Upper lobe of left lung (tissue), 6 donors: Measurements from ENCODE around the gene ANKRD1. TPM values are rescaled to one million over a fixed set of nuclear protein-coding genes. Genes with fewer than 3 reads are reported as not detected.

Source experiments
- ATAC-seq, 2 donors: fragments of 200-7000 bp; cut with Tn5 transposase; one replicate each; pipeline ENCODE4 v1.9.1; 2022; ENCODE audit warnings: mild to moderate bottlenecking in 2 of 2, moderate library complexity in 2 of 2; ENCODE audit not compliant: low FRiP score in 2 of 2
- DNase-seq, 2 donors: peaks; one replicate each; pipeline ENCODE4 v3.0.0-alpha.2; 2019 to 2020
- H3K27ac ChIP-seq, 4 donors: fragments of 200-600 bp; sonication (generic); one replicate each; pipeline ENCODE4 v1.5.1; 2016 to 2019
- H3K27me3 ChIP-seq, 4 donors: fragments of 200-600 bp; sonication (generic); one replicate each; pipeline ENCODE4 v1.5.1; 2017 to 2019
- H3K36me3 ChIP-seq, 4 donors: fragments of 200-600 bp; sonication (generic); one replicate each; pipeline ENCODE4 v1.5.1; 2016 to 2019
- H3K4me1 ChIP-seq, 4 donors: fragments of 200-600 bp; sonication (generic); one replicate each; pipeline ENCODE4 v1.5.1; 2018 to 2019
- H3K4me3 ChIP-seq, 4 donors: fragments of 200-600 bp; sonication (generic); one replicate each; pipeline ENCODE4 v1.5.1; 2017 to 2019; ENCODE audit warnings: mild to moderate bottlenecking in 2 of 4, moderate library complexity in 1 of 4
- H3K9me3 ChIP-seq, 4 donors: fragments of 200-600 bp; sonication (generic); one replicate each; pipeline ENCODE4 v1.5.1; 2018 to 2019
- EP300 ChIP-seq, 4 donors: sonication (generic); formaldehyde crosslinking; IDR thresholded peaks; one replicate each; pipeline ENCODE4 v1.5.1; 2017; ENCODE audit warnings: antibody characterized with exemption in 4 of 4, control low read depth in 2 of 4
- POLR2A ChIP-seq, 4 donors: fragments of 450-650 bp; IDR thresholded peaks; one replicate each; pipeline ENCODE4 v1.5.1; 2016 to 2017; ENCODE audit warnings: antibody characterized with exemption in 4 of 4, mild to moderate bottlenecking in 2 of 4
- POLR2AphosphoS5 ChIP-seq, 2 donors: sonication (generic); formaldehyde crosslinking; IDR thresholded peaks; one replicate each; pipeline ENCODE4 v1.5.1; 2017; ENCODE audit warnings: antibody characterized with exemption in 2 of 2
- WGBS, 2 donors: methylation state at CpG; one replicate each; pipeline ENCODE4 v1.1.5; 2017 to 2018; 5-methylcytosine and 5-hydroxymethylcytosine counted together
- total RNA-seq, 6 donors: library from RNA; depleted of rRNA in 4 of 6; stranded (reverse); fragments of >200 nt in 4 of 6; gene quantifications; one replicate each; pipeline versions ENCODE4 v1.1.0 to v1.2.1, GENCODE V29; 2016 to 2021
- TF ChIP-seq, protein P1 (sequence below), 6 experiments: fragments of 450-650 bp in 4 of 6; fragments of 200-600 bp in 2 of 6; sonication (generic) in 2 of 6; IDR thresholded peaks; one replicate each; pipeline ENCODE4 v1.5.1; 2016 to 2019; ENCODE audit warnings: antibody characterized with exemption in 6 of 6
- donor health status: DM: no; HTN: no; CAD: no; lungs with moderate emphysema.
- donor health status: DM: no; HTN: yes; CAD: no; lungs with severe emphysema.

Gene ANKRD1
- total RNA-seq, 6 donors from 2014 or later: 28.0 to 223 (median 46.6) TPM; not detected in 1

- no peak for TF ChIP-seq POLR2AphosphoS5 (IDR thresholded peaks at IDR 0.05)
- no peaks in the 10 kb centered on the region for H3K27me3 ChIP-seq
- no peak overlapping the region for H3K4me3 ChIP-seq
- ATAC-seq (no peak), DNase-seq (no peak)
- H3K9me3 ChIP-seq: no peaks in the 10 kb centered on the region
- peaks cover 0 to 86% (median 25%) of the 10 kb centered on the region in 4 donors for H3K36me3 ChIP-seq
- peaks cover 0 to 4% (median 0%) of the 10 kb centered on the region in 4 donors for H3K4me1 ChIP-seq
- H3K27ac ChIP-seq: no peak overlapping the region
- whole genome bisulfite sequencing, 2 donors: 72 to 73% methylated on average over 1 of the region's 1 CpG
These were observed 31.3 kb downstream of the ANKRD1 start for GRCh38 chr10:90889636-90890035.

GRCh38 chr10:90888387-90888786 is 32.5 kb downstream of the ANKRD1 start:
- WGBS, 2 donors: 87 to 96% methylated on average over 6 of the region's 6 CpGs
- no peak overlapping the region for H3K27ac ChIP-seq
- H3K36me3 ChIP-seq: peaks cover 0 to 73% (median 25%) of the 10 kb centered on the region in 4 donors
- TF ChIP-seq EP300 (IDR thresholded peaks at IDR 0.05): no peak
- H3K27me3 ChIP-seq: no peaks in the 10 kb centered on the region
- no peak for DNase-seq
- H3K4me1 ChIP-seq: peaks cover 0 to 4% (median 0%) of the 10 kb centered on the region in 4 donors
- H3K4me3 ChIP-seq: no peak overlapping the region
- no peak for ATAC-seq
- H3K9me3 ChIP-seq: no peaks in the 10 kb centered on the region

GRCh38 chr10:90887555-90887954 is 33.3 kb downstream of the ANKRD1 start:
- ATAC-seq (no peak), DNase-seq (no peak)
- Histone ChIP-seq H3K9me3 (no peaks in the 10 kb centered on the region), H3K27me3 (no peaks in the 10 kb centered on the region), H3K27ac (no peak overlapping the region), H3K4me1 (peaks cover 0 to 4% (median 0%) of the 10 kb centered on the region in 4 donors), H3K4me3 (no peak overlapping the region), H3K36me3 (peaks cover 0 to 67% (median 21%) of the 10 kb centered on the region in 4 donors)
- WGBS, 2 donors: 72 to 81% methylated on average over 6 of the region's 6 CpGs
- no peak for TF ChIP-seq EP300 (IDR thresholded peaks at IDR 0.05)
- TF ChIP-seq POLR2A (IDR thresholded peaks at IDR 0.05): no peak
- TF ChIP-seq POLR2AphosphoS5 (IDR thresholded peaks at IDR 0.05): no peak
- TF ChIP-seq, protein P1, sequence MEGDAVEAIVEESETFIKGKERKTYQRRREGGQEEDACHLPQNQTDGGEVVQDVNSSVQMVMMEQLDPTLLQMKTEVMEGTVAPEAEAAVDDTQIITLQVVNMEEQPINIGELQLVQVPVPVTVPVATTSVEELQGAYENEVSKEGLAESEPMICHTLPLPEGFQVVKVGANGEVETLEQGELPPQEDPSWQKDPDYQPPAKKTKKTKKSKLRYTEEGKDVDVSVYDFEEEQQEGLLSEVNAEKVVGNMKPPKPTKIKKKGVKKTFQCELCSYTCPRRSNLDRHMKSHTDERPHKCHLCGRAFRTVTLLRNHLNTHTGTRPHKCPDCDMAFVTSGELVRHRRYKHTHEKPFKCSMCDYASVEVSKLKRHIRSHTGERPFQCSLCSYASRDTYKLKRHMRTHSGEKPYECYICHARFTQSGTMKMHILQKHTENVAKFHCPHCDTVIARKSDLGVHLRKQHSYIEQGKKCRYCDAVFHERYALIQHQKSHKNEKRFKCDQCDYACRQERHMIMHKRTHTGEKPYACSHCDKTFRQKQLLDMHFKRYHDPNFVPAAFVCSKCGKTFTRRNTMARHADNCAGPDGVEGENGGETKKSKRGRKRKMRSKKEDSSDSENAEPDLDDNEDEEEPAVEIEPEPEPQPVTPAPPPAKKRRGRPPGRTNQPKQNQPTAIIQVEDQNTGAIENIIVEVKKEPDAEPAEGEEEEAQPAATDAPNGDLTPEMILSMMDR (IDR thresholded peaks at IDR 0.05): no peak

DNA sequence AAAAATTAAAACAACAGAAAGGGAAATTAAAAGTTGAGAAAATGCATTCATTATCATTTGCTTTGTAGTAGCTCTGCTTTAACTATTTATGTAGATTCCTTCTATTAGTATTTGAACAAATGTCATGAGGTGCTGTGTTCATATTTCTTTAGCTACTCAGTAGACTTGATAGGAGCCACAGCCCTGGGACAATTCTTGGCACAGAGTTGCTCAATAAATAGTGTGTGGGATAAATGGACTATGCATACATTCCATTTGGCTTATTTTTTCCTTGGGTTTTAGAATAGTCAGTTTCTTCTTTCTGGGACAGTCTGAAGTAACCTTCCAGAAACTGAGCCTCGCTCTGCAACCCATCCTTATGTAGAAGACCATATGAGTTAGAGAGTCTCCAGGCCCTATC is 35.7 kb downstream of the ANKRD1 start:
- H3K27me3 ChIP-seq: no peaks in the 10 kb centered on the region
- peaks cover 0 to 4% (median 0%) of the 10 kb centered on the region in 4 donors for H3K4me1 ChIP-seq
- H3K9me3 ChIP-seq: no peaks in the 10 kb centered on the region
- no peak for DNase-seq
- no peak for TF ChIP-seq EP300 (IDR thresholded peaks at IDR 0.05)
- no peak for TF ChIP-seq POLR2AphosphoS5 (IDR thresholded peaks at IDR 0.05)
- no peak for TF ChIP-seq POLR2A (IDR thresholded peaks at IDR 0.05)
- TF ChIP-seq, protein P1 (IDR thresholded peaks at IDR 0.05): no peak
- H3K4me3 ChIP-seq: no peak overlapping the region
- peaks cover 0 to 62% (median 17%) of the 10 kb centered on the region in 4 donors for H3K36me3 ChIP-seq
- ATAC-seq: no peak
- WGBS, 2 donors: 95 to 96% methylated on average over 1 of the region's 1 CpG
- H3K27ac ChIP-seq: no peak overlapping the region

GRCh38 chr10:90884431-90884830 is 36.5 kb downstream of the ANKRD1 start:
- 85 to 87% methylated on average over 3 of the region's 3 CpGs for WGBS, 2 donors

More at GRCh38 chr10:90884431-90884830, 36.5 kb downstream of the ANKRD1 start:
- DNase-seq (no peak), ATAC-seq (no peak)
- Histone ChIP-seq H3K27me3 (no peaks in the 10 kb centered on the region), H3K4me3 (no peak overlapping the region), H3K27ac (no peak overlapping the region), H3K4me1 (peaks cover 0 to 4% (median 0%) of the 10 kb centered on the region in 4 donors), H3K36me3 (peaks cover 0 to 60% (median 17%) of the 10 kb centered on the region in 4 donors), H3K9me3 (no peaks in the 10 kb centered on the region)
- TF ChIP-seq, protein P1 (IDR thresholded peaks at IDR 0.05): no peak
- TF ChIP-seq POLR2A (IDR thresholded peaks at IDR 0.05) (no peak), EP300 (IDR thresholded peaks at IDR 0.05) (no peak), POLR2AphosphoS5 (IDR thresholded peaks at IDR 0.05) (no peak)
